SK-N-SH (cell line): Measurements from ENCODE around the gene AKAP6. TPM values are rescaled to one million over a fixed set of nuclear protein-coding genes. Genes with fewer than 3 reads are reported as not detected.

Source experiments
- CTCF ChIA-PET: fragments of 300-600, 350-600 bp; formaldehyde crosslinking; extraction: SDS; loops from one replicate; lab custom pipeline; 2021; lab: Yijun Ruan, JAX
- POLR2A ChIA-PET: fragments of 350-600 bp; sonication (Branson Sonifier 250); formaldehyde crosslinking; extraction: SDS; loops from one replicate; lab custom pipeline; 2020; ENCODE audit warnings: antibody characterized with exemption, inconsistent platforms; lab: Yijun Ruan, JAX
- DNase-seq: peaks from one replicate; pipeline ENCODE4 v3.0.0; 2012
- H2AFZ ChIP-seq: fragments of 200-600 bp; sonication (generic); 2 replicates; pipeline ENCODE4 v1.8.1; 2016; ENCODE audit warnings: antibody characterized with exemption, mild to moderate bottlenecking, low read depth
- H3F3A ChIP-seq: fragments of 200-600 bp; sonication (generic); replicated peaks from 2 replicates; pipeline ENCODE3; 2016; ENCODE audit warnings: antibody characterized with exemption, mild to moderate bottlenecking; ENCODE audit not compliant: insufficient read depth
- H3K27ac ChIP-seq, 2 experiments: fragments of 200-500 bp in 1 of 2; fragments of 200-600 bp in 1 of 2; sonication (Bioruptor generic) in 1 of 2; sonication (generic), shearing (Covaris generic) in 1 of 2; 2 replicates each; pipeline versions ENCODE4 v1.5.1 to v1.6.1; 2014 to 2016; ENCODE audit warnings: low read depth in 2 of 2, inconsistent platforms in 1 of 2, low read length in 1 of 2, mild to moderate bottlenecking in 1 of 2, mixed read lengths in 1 of 2
- H3K27me3 ChIP-seq: fragments of 200-600 bp; sonication (generic), shearing (Covaris generic); 2 replicates; pipeline ENCODE4 v1.6.1; 2016; ENCODE audit warnings: mixed run types; ENCODE audit not compliant: insufficient read depth
- H3K36me3 ChIP-seq, 2 experiments: fragments of 200-500 bp in 1 of 2; fragments of 200-600 bp in 1 of 2; sonication (Bioruptor generic) in 1 of 2; sonication (generic) in 1 of 2; replicated peaks in 1 of 2; 2 replicates each; pipeline versions ENCODE3 to v1.5.1; 2014 to 2016; ENCODE audit warnings: low read length in 1 of 2, mild to moderate bottlenecking in 1 of 2; ENCODE audit not compliant: insufficient read depth in 2 of 2, control insufficient read depth in 1 of 2
- H3K4me1 ChIP-seq, 2 experiments: fragments of 200-500 bp in 1 of 2; fragments of 200-600 bp in 1 of 2; sonication (Bioruptor generic) in 1 of 2; sonication (generic), shearing (Covaris generic) in 1 of 2; 2 replicates each; pipeline versions ENCODE4 v1.5.1 to v1.6.1; 2014 to 2016; ENCODE audit warnings: low read depth in 1 of 2, low read length in 1 of 2, mixed run types in 1 of 2; ENCODE audit not compliant: insufficient read depth in 2 of 2, control insufficient read depth in 1 of 2
- H3K4me2 ChIP-seq: fragments of 200-600 bp; sonication (generic), shearing (Covaris generic); 2 replicates; pipeline ENCODE4 v1.6.1; 2017; ENCODE audit warnings: mixed run types
- H3K4me3 ChIP-seq, 2 experiments: fragments of 200-500 bp in 1 of 2; fragments of 200-600 bp in 1 of 2; sonication (Bioruptor generic) in 1 of 2; sonication (generic), shearing (Covaris generic) in 1 of 2; 2 replicates each; pipeline versions ENCODE4 v1.5.1 to v1.8.1; 2014 to 2016; ENCODE audit warnings: low read depth in 2 of 2, inconsistent platforms in 1 of 2, low read length in 1 of 2, mild to moderate bottlenecking in 1 of 2, mixed read lengths in 1 of 2, moderate library complexity in 1 of 2
- H3K79me2 ChIP-seq: fragments of 200-600 bp; sonication (generic); 2 replicates; pipeline ENCODE4 v1.8.1; 2017; ENCODE audit warnings: mild to moderate bottlenecking; ENCODE audit not compliant: insufficient read depth
- H3K9ac ChIP-seq: fragments of 200-600 bp; sonication (generic); 2 replicates; pipeline ENCODE4 v1.6.1; 2017; ENCODE audit warnings: mixed run types
- H3K9me2 ChIP-seq: fragments of 200-600 bp; sonication (generic); 2 replicates; pipeline ENCODE4 v1.6.1; 2017; ENCODE audit warnings: mixed run types
- H3K9me3 ChIP-seq: fragments of 200-600 bp; sonication (generic); 2 replicates; pipeline ENCODE4 v1.6.1; 2017; ENCODE audit warnings: mixed run types, mild to moderate bottlenecking, moderate library complexity
- H4K20me1 ChIP-seq: fragments of 200-600 bp; sonication (generic); 2 replicates; pipeline ENCODE4 v1.6.1; 2017; ENCODE audit warnings: mild to moderate bottlenecking, mixed run types; ENCODE audit not compliant: insufficient read depth
- CTCF ChIP-seq: fragments of 200-600 bp; sonication (generic); IDR thresholded peaks from 2 replicates; pipeline ENCODE4 v1.6.1; 2017; ENCODE audit warnings: antibody characterized with exemption, mild to moderate bottlenecking, moderate library complexity
- EP300 ChIP-seq, 2 experiments: IDR thresholded peaks; 2 replicates each; pipeline versions ENCODE4 v1.4.0 to v1.6.1; 2012; ENCODE audit warnings: borderline replicate concordance in 1 of 2, low read depth in 1 of 2, low read length in 1 of 2
- FOSL2 ChIP-seq: IDR thresholded peaks from 2 replicates; pipeline ENCODE4 v1.4.0; 2012; ENCODE audit warnings: low read depth, mild to moderate bottlenecking, moderate library complexity, borderline replicate concordance
- FOXJ3 ChIP-seq: sonication (generic); formaldehyde crosslinking; IDR thresholded peaks from 2 replicates; pipeline ENCODE4 v1.5.1; 2020; ENCODE audit warnings: mild to moderate bottlenecking, missing genetic modification reagents
- GABPA ChIP-seq: IDR thresholded peaks from 2 replicates; pipeline ENCODE4 v1.4.0; 2012; ENCODE audit warnings: low read depth, mild to moderate bottlenecking
- IRF3 ChIP-seq: fragments of 150-350 bp; IDR thresholded peaks from 2 replicates; pipeline ENCODE4 v1.6.1; 2016; ENCODE audit warnings: mild to moderate bottlenecking, low read depth, low read length
- JUND ChIP-seq: IDR thresholded peaks from 2 replicates; pipeline ENCODE4 v1.4.0; 2012
- MAX ChIP-seq: IDR thresholded peaks from 2 replicates; pipeline ENCODE4 v1.4.0; 2012; ENCODE audit warnings: low read depth
- POLR2AphosphoS5 ChIP-seq: IDR thresholded peaks from 2 replicates; pipeline ENCODE4 v1.6.1; 2012; ENCODE audit warnings: low read depth, low read length
- RCOR1 ChIP-seq: fragments of 150-350 bp; IDR thresholded peaks from 2 replicates; pipeline ENCODE4 v1.6.1; 2017; ENCODE audit warnings: antibody characterized with exemption, low read length
- REST ChIP-seq: IDR thresholded peaks from 2 replicates; pipeline ENCODE4 v1.6.1; 2012; ENCODE audit warnings: mild to moderate bottlenecking, low read depth, low read length, moderate library complexity
- TAF1 ChIP-seq: IDR thresholded peaks from 2 replicates; pipeline ENCODE4 v1.6.1; 2012; ENCODE audit warnings: low read depth, mild to moderate bottlenecking, low read length, moderate library complexity, borderline replicate concordance
- TCF12 ChIP-seq: IDR thresholded peaks from 2 replicates; pipeline ENCODE4 v1.4.0; 2012
- WGBS: methylation state at CpG from one replicate; pipeline ENCODE4 v1.1.6; 2017; ENCODE audit warnings: low lambda C conversion rate; 5-methylcytosine and 5-hydroxymethylcytosine counted together
- polyA plus RNA-seq, 3 experiments: library from polyadenylated mRNA; depleted of rRNA; stranded (reverse); fragments of >200 nt; gene quantifications; 2 replicates each; pipeline ENCODE4 v1.2.3, GENCODE V29; 2012

AKAP6 gene
- polyA plus RNA-seq, 1 of the 3 experiments (the other 2 are of a cell fraction), result 1.7 TPM

GRCh38 chr14:32835924-32836323 lies 506.8 kb downstream of the AKAP6 start:
- Histone ChIP-seq H3K9me3 (no peaks in the 10 kb centered on the region), H3K9ac (no peak overlapping the region), H3K4me2 (no peak overlapping the region), H4K20me1 (no peaks in the 10 kb centered on the region), H3F3A (no peaks in the 10 kb centered on the region), H3K36me3 (no peaks in the 10 kb centered on the region), H3K4me3 (no peak overlapping the region), H3K27ac (no peak overlapping the region), H3K9me2 (no peaks in the 10 kb centered on the region), H2AFZ (no peak overlapping the region), H3K79me2 (no peaks in the 10 kb centered on the region), H3K4me1 (no peaks in the 10 kb centered on the region), H3K27me3 (no peaks in the 10 kb centered on the region)
- DNase-seq, result no peak
- TF ChIP-seq POLR2AphosphoS5 (no peak), FOSL2 (no peak), FOXJ3 (CRISPR knock-in tag) (no peak), GABPA (no peak)
- POLR2A ChIA-PET, result no interaction called here
- WGBS, result 86% methylated on average over 3 of the region's 3 CpGs
- CTCF ChIA-PET, result no interaction called here

- Histone ChIP-seq H3K4me3 (no peak overlapping the region), H3K79me2 (no peaks in the 10 kb centered on the region), H3F3A (peaks cover under 1% of the 10 kb centered on the region), H3K9me3 (no peaks in the 10 kb centered on the region), H3K4me2 (no peak overlapping the region), H4K20me1 (no peaks in the 10 kb centered on the region), H3K36me3 (no peaks in the 10 kb centered on the region), H2AFZ (no peak overlapping the region), H3K4me1 (no peaks in the 10 kb centered on the region), H3K9me2 (no peaks in the 10 kb centered on the region), H3K27me3 (no peaks in the 10 kb centered on the region), H3K27ac (no peak overlapping the region), H3K9ac (no peak overlapping the region)
- TF ChIP-seq TAF1 (no peak), TCF12 (no peak), CTCF (no peak), EP300 (IDR thresholded peaks at IDR 0.05; ENCODE audit: borderline replicate concordance in 1 of 2, low read depth in 1 of 2, low read length in 1 of 2) (no peak), MAX (no peak), JUND (no peak)
- CTCF ChIA-PET, result no interaction called here
- POLR2A ChIA-PET, result no interaction called here
- DNase-seq, result no peak
Measured at GRCh38 chr14:32841698-32842097, 512.6 kb downstream of the AKAP6 start.

- Histone ChIP-seq H3K9me3 (no peaks in the 10 kb centered on the region), H3K4me3 (no peak overlapping the region), H2AFZ (0 out of 2 replicates have a peak overlapping the region, but pooled peaks have one; percentile 10), H3K9ac (no peak overlapping the region), H4K20me1 (no peaks in the 10 kb centered on the region), H3K27me3 (no peaks in the 10 kb centered on the region), H3K27ac (peak overlapping the region in 1 of 2 experiments; percentile 23; a peak in 1 of 4 replicates), H3K36me3 (no peaks in the 10 kb centered on the region), H3K4me2 (no peak overlapping the region), H3K9me2 (no peaks in the 10 kb centered on the region), H3K4me1 (0 out of 4 replicates have a peak, but pooled peaks cover 0 to 5% of the 10 kb centered on the region in 2 experiments), H3F3A (peaks cover 14% of the 10 kb centered on the region), H3K79me2 (no peaks in the 10 kb centered on the region)
- DNase-seq, result no peak
- WGBS, result 34% methylated on average over 2 of the region's 2 CpGs
- CTCF ChIA-PET, result interaction anchor here (1.2 kb wide), 1 partner anchor 14 kb away, joined by 4 read pairs; no protein-coding TSS in a partner anchor
- TF ChIP-seq IRF3 (no peak), REST (no peak), RCOR1 (no peak)
- POLR2A ChIA-PET, result no interaction called here
Measured at GRCh38 chr14:32846821-32847365, 517.8 kb downstream of the AKAP6 start.
